ENCODE data around the gene SNRPA1.

- TF ChIP-seq CTCF (IDR thresholded peaks at IDR 0.05) (no peak), EZH2phosphoT487 (IDR thresholded peaks at IDR 0.05) (no peak)
Measured at GRCh38 chr15:101316529-101316928, 21.5 kb upstream of the SNRPA1 start.
